ENCODE data around the gene MED8.
A peak's percentile ranks its signal among the peaks of the same experiment; 100 is the strongest.

The MED8 gene

GRCh38 chr1:43389326-43390313 is at the start of gene MED8, which contains the start of gene SZT2:
Gene MED8 (minus strand): TSS chr1:43389800. CDS start chr1:43389764, 36 bp downstream.
Gene SZT2 (plus strand): TSS chr1:43389899. CDS start chr1:43389969, 70 bp downstream.
- DNase-seq: peak; percentile 80

- no peak for DNase-seq
Observed at GRCh38 chr1:43438953-43439581, 49.5 kb upstream of the MED8 start.

- DNase-seq: no peak
Observed at GRCh38 chr1:43438576-43438952, 49.0 kb upstream of the MED8 start.

- DNase-seq: no peak
Observed at GRCh38 chr1:43438006-43438405, 48.4 kb upstream of the MED8 start.

- DNase-seq: no peak
Observed at GRCh38 chr1:43437031-43437973, 47.7 kb upstream of the MED8 start.

GRCh38 chr1:43436371-43436770 is 46.8 kb upstream of the MED8 start:
- DNase-seq: no peak

- no peak for DNase-seq
Observed at GRCh38 chr1:43435146-43436145, 45.8 kb upstream of the MED8 start.

GRCh38 chr1:43434256-43434655 is 44.7 kb upstream of the MED8 start:
- no peak for DNase-seq

GRCh38 chr1:43432907-43433306 is 43.3 kb upstream of the MED8 start:
- DNase-seq: no peak

- no peak for DNase-seq
Observed at GRCh38 chr1:43432171-43432860, 42.7 kb upstream of the MED8 start.

GRCh38 chr1:43431676-43432075 is 42.1 kb upstream of the MED8 start:
- no peak for DNase-seq

GRCh38 chr1:43430831-43431230 is 41.2 kb upstream of the MED8 start:
- no peak for DNase-seq

GRCh38 chr1:43427941-43428340 is 38.3 kb upstream of the MED8 start:
- no peak for DNase-seq

GRCh38 chr1:43427524-43427923 is 37.9 kb upstream of the MED8 start:
- no peak for DNase-seq

GRCh38 chr1:43426221-43426620 is 36.6 kb upstream of the MED8 start:
- DNase-seq: no peak

- no peak for DNase-seq
Observed at GRCh38 chr1:43425045-43425444, 35.4 kb upstream of the MED8 start.

- DNase-seq: no peak
Observed at GRCh38 chr1:43423672-43424550, 34.3 kb upstream of the MED8 start.

GRCh38 chr1:43422995-43423671 is 33.5 kb upstream of the MED8 start:
- no peak for DNase-seq
